Keratinocyte (primary cell): ENCODE measurements around the gene CHMP4B. TPM values are rescaled to one million over a fixed set of nuclear protein-coding genes. Genes with fewer than 3 reads are reported as not detected.

Experiments used
- DNase-seq: peaks from one replicate; pipeline ENCODE4 v3.0.0-alpha.2; 2011; ENCODE audit warnings: low read depth, missing footprints, low spot score
- FAIRE-seq: peaks from 2 replicates; lab custom pipeline; 2011; peaks lifted over from hg19 to GRCh38; lab: Jason Lieb, UNC
- H2AFZ ChIP-seq: 2 replicates; pipeline ENCODE4 v1.6.0; 2012; ENCODE audit warnings: low read length, control low read depth, inconsistent platforms; ENCODE audit not compliant: control insufficient read depth
- H3K27ac ChIP-seq: 2 replicates; pipeline ENCODE4 v1.5.1; 2011; ENCODE audit warnings: low read length; ENCODE audit not compliant: control insufficient read depth, insufficient read depth
- H3K27me3 ChIP-seq: 3 replicates; pipeline ENCODE4 v1.6.0; 2011; ENCODE audit warnings: low read length; ENCODE audit not compliant: control insufficient read depth, insufficient read depth; ENCODE audit errors: extremely low read depth
- H3K36me3 ChIP-seq, 2 experiments: 2 replicates in 1 of 2; 3 replicates in 1 of 2; pipeline ENCODE4 v1.5.1; 2011; ENCODE audit warnings: low read length in 2 of 2, mild to moderate bottlenecking in 1 of 2; ENCODE audit not compliant: control insufficient read depth in 2 of 2, insufficient read depth in 2 of 2; ENCODE audit errors: extremely low read depth in 1 of 2
- H3K4me1 ChIP-seq: 3 replicates; pipeline ENCODE4 v1.5.1; 2011; ENCODE audit warnings: low read length; ENCODE audit not compliant: control insufficient read depth, insufficient read depth; ENCODE audit errors: extremely low read depth
- H3K4me2 ChIP-seq: 3 replicates; pipeline ENCODE4 v1.6.0; 2011; ENCODE audit warnings: low read depth, low read length; ENCODE audit not compliant: control insufficient read depth, insufficient read depth; ENCODE audit errors: extremely low read depth
- H3K4me3 ChIP-seq, 3 experiments: fragments of 200-600 bp in 1 of 3; sonication (generic) in 1 of 3; 2 replicates in 2 of 3; 3 replicates in 1 of 3; pipeline ENCODE4 v1.5.1; 2011 to 2016; ENCODE audit warnings: low read length in 3 of 3, mild to moderate bottlenecking in 3 of 3, control low read depth in 2 of 3, inconsistent platforms in 1 of 3, low read depth in 1 of 3, mixed read lengths in 1 of 3, mixed run types in 1 of 3, moderate library complexity in 1 of 3; ENCODE audit not compliant: control insufficient read depth in 2 of 3, insufficient read depth in 2 of 3; ENCODE audit errors: extremely low read depth in 1 of 3
- H3K79me2 ChIP-seq: 2 replicates; pipeline ENCODE4 v1.6.0; 2012; ENCODE audit warnings: low read length; ENCODE audit not compliant: control insufficient read depth, insufficient read depth
- H3K9ac ChIP-seq: 3 replicates; pipeline ENCODE4 v1.6.0; 2011; ENCODE audit warnings: low read length; ENCODE audit not compliant: control insufficient read depth, insufficient read depth; ENCODE audit errors: extremely low read depth
- H3K9me1 ChIP-seq: 3 replicates; pipeline ENCODE4 v1.6.0; 2011; ENCODE audit warnings: low read length; ENCODE audit not compliant: control insufficient read depth, insufficient read depth; ENCODE audit errors: extremely low read depth
- H3K9me3 ChIP-seq: 2 replicates; pipeline ENCODE4 v1.5.1; 2012; ENCODE audit warnings: low read depth, low read length; ENCODE audit not compliant: control insufficient read depth
- H4K20me1 ChIP-seq: 3 replicates; pipeline ENCODE4 v1.6.0; 2011; ENCODE audit warnings: low read length; ENCODE audit not compliant: control insufficient read depth, insufficient read depth; ENCODE audit errors: extremely low read depth
- EZH2 ChIP-seq: IDR thresholded peaks from one replicate; pipeline ENCODE4 v1.6.1; 2012; ENCODE audit warnings: inconsistent platforms, mild to moderate bottlenecking, low read length, moderate library complexity
- dilution Hi-C: fragments of 300-500 bp; cut with MboI; formaldehyde crosslinking; loops from one replicate; pipeline ENCODE4 v1.7.0; 2020; ENCODE audit warnings: low sequenced_read_pairs; ENCODE audit not compliant: extremely low pct_ligation_motif_present
- polyA plus RNA-seq, 5 experiments: library from polyadenylated mRNA; depleted of rRNA in 3 of 5; stranded (reverse) in 3 of 5; stranded (forward) in 1 of 5; unstranded in 1 of 5; fragments of >200 nt; gene quantifications; 1 replicate in 1 of 5; 2 replicates in 3 of 5; 3 replicates in 1 of 5; pipeline versions ENCODE4 v1.2.1 to v1.2.3, GENCODE V29; 2011 to 2012; ENCODE audit warnings: missing spikeins in 2 of 5, low read depth in 1 of 5, low replicate concordance in 1 of 5
- TF ChIP-seq, protein P1 (sequence below), 3 experiments: IDR thresholded peaks in 1 of 3; conservative IDR thresholded peaks in 1 of 3; optimal IDR thresholded peaks in 1 of 3; 2 replicates in 2 of 3; 3 replicates in 1 of 3; pipeline versions ENCODE3 to v1.5.1; 2011; ENCODE audit warnings: low read length in 3 of 3, mild to moderate bottlenecking in 3 of 3, moderate library complexity in 2 of 3, control low read depth in 1 of 3, inconsistent platforms in 1 of 3; ENCODE audit not compliant: insufficient read depth in 2 of 3; ENCODE audit errors: extremely low read depth in 1 of 3

Gene CHMP4B
- polyA plus RNA-seq, 1 donor (not counting 4 experiments of a cell fraction or from before 2014, with no cell fraction given): 72.2 TPM

DNA sequence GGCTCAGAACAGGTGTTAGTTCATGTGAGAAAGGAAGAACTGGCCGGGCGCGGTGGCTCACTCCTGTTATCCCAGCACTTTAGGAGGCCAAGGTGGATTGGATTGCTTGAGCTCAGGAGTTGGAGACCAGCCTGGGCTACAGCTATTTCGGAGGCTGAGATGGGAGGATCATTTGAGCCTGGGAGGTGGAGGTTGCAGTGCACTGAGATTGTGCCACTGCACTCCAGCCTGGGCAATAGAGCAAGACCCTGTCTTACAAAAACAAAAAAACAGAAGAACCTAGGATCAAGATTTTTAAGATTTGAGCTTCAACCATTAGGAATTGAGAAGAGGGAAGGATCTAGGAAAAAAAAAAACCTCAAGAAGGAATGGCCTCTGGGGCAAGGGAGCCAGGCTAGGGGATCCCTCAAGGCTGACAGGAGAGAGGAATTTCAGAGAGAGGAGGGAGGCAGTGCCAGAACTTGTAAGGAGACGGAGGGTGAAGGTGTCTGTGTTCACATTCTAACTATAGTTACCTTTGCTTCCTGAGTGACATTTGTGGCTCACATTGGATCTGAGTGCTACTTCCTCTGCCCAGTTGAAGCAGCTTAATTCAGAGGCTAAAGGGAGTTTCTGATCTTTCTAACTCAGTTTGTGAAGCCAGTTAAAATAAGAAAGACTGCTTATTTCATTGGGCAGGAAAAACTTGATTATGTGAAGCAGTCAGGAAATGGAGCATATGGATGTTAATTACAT lies 26.1 kb downstream of the CHMP4B start:
- dilution Hi-C loops: no loop called here
- Histone ChIP-seq H3K9ac (no peak overlapping the region), H3K9me3 (no peaks in the 10 kb centered on the region), H3K27ac (no peak overlapping the region), H3K27me3 (no peaks in the 10 kb centered on the region), H3K79me2 (peaks cover 86% of the 10 kb centered on the region), H3K4me2 (peak overlapping the region; percentile 65), H4K20me1 (peaks cover 23% of the 10 kb centered on the region), H3K36me3 (peaks cover 0 to 5% of the 10 kb centered on the region in 2 experiments), H3K4me1 (peaks cover 28% of the 10 kb centered on the region), H3K4me3 (no peak overlapping the region), H2AFZ (no peak overlapping the region), H3K9me1 (peaks cover 7% of the 10 kb centered on the region)
- DNase-seq: no peak
- TF ChIP-seq EZH2: no peak
- TF ChIP-seq, protein P1, sequence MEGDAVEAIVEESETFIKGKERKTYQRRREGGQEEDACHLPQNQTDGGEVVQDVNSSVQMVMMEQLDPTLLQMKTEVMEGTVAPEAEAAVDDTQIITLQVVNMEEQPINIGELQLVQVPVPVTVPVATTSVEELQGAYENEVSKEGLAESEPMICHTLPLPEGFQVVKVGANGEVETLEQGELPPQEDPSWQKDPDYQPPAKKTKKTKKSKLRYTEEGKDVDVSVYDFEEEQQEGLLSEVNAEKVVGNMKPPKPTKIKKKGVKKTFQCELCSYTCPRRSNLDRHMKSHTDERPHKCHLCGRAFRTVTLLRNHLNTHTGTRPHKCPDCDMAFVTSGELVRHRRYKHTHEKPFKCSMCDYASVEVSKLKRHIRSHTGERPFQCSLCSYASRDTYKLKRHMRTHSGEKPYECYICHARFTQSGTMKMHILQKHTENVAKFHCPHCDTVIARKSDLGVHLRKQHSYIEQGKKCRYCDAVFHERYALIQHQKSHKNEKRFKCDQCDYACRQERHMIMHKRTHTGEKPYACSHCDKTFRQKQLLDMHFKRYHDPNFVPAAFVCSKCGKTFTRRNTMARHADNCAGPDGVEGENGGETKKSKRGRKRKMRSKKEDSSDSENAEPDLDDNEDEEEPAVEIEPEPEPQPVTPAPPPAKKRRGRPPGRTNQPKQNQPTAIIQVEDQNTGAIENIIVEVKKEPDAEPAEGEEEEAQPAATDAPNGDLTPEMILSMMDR (optimal IDR thresholded peaks at IDR 0.05 in 1 of 3, IDR thresholded peaks at IDR 0.05 in 1 of 3, conservative IDR thresholded peaks at IDR 0.05 in 1 of 3; ENCODE audit: extremely low read depth in 1 of 3, insufficient read depth in 2 of 3, low read length in 3 of 3): no peak
- FAIRE-seq: no peak

DNA sequence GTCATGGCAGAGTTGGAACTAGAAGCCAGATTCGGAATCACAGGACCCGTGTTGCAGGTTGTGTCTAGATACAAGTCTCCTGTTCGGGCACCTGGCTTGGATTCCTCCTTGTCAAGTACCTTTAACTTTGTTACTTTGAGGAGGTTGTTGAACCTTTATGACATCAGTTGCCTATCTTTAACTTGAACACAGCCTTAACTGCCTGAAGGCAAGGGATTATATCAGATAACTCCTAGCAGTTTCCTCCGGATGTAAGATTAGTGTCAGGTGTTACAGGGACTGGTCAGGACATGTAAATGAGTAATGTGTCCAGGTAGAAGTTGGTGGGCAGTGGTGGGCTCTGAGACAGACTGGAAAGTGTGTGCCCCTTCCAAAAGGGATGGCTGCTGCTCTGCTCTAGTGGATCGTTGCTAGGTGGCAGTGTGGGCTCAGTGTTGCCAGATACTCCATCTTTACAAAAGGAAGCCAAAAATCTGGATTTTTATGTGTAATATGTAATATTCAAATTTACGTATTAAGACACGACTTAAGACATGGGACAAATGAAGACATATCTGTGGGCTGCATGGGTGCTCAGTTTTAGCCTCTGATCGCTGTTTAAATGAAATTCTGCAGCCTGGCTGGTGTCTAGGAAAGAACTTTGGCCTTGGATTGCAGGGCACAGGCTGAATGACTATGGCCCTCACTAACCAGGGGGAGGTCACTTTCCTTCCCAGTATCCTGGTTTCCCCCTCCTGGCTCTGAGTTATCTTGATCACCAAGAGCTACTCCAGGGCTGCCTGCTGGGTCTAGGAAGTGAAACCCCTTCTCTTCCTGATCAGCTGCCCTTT lies 27.1 kb downstream of the CHMP4B start:
- Histone ChIP-seq H3K9me3 (no peaks in the 10 kb centered on the region), H3K27me3 (no peaks in the 10 kb centered on the region), H3K79me2 (peaks cover 88% of the 10 kb centered on the region), H3K9ac (no peak overlapping the region), H3K27ac (no peak overlapping the region), H2AFZ (no peak overlapping the region), H3K4me1 (peaks cover 29% of the 10 kb centered on the region), H3K36me3 (peaks cover 0 to 5% of the 10 kb centered on the region in 2 experiments), H3K4me2 (peak overlapping the region; percentile 65), H3K9me1 (peaks cover 7% of the 10 kb centered on the region), H3K4me3 (no peak overlapping the region), H4K20me1 (peaks cover 23% of the 10 kb centered on the region)
- no peak for DNase-seq
- FAIRE-seq: peak; percentile 71
- TF ChIP-seq, protein P1 (optimal IDR thresholded peaks at IDR 0.05 in 1 of 3, IDR thresholded peaks at IDR 0.05 in 1 of 3, conservative IDR thresholded peaks at IDR 0.05 in 1 of 3; ENCODE audit: extremely low read depth in 1 of 3, insufficient read depth in 2 of 3, low read length in 3 of 3): peak in 2 of 3 experiments; percentile 27 to 64
- no peak for TF ChIP-seq EZH2
- dilution Hi-C loops: no loop called here
